Pancreas (tissue), 10 donors: ENCODE measurements around the gene DACH1. TPM values are rescaled to one million over a fixed set of nuclear protein-coding genes. Genes with fewer than 3 reads are reported as not detected.

Source experiments
- ATAC-seq, 4 donors: fragments of 200-7000 bp; cut with Tn5 transposase; one replicate each; pipeline versions ENCODE4 v1.8.0 to v1.9.1; 2020; ENCODE audit warnings: mild to moderate bottlenecking in 4 of 4, moderate library complexity in 4 of 4
- DNase-seq, 6 donors: peaks; one replicate each; pipeline ENCODE4 v3.0.0-alpha.2; 2020
- FAIRE-seq: peaks from 2 replicates; lab custom pipeline; 2012; peaks lifted over from hg19 to GRCh38; lab: Jason Lieb, UNC
- H3K27ac ChIP-seq, 4 donors: fragments of 200-600 bp; sonication (generic); 1 replicate in 3 of 4; 2 replicates in 1 of 4; pipeline versions ENCODE4 v1.5.0 to v1.8.0; 2020
- H3K27me3 ChIP-seq, 4 donors: fragments of 200-600 bp; one replicate each; pipeline ENCODE4 v1.8.0; 2021
- H3K36me3 ChIP-seq, 3 donors: fragments of 200-600 bp; sonication (generic) in 1 of 3; one replicate each; pipeline versions ENCODE4 v1.5.0 to v1.8.0; 2020 to 2021
- H3K4me1 ChIP-seq, 3 donors: fragments of 200-600 bp; one replicate each; pipeline ENCODE4 v1.8.0; 2021
- H3K4me3 ChIP-seq, 4 donors: fragments of 200-600 bp; sonication (generic) in 2 of 4; one replicate each; pipeline versions ENCODE4 v1.5.0 to v1.8.0; 2020 to 2021
- H3K9me3 ChIP-seq, 4 donors: fragments of 200-600 bp; one replicate each; pipeline ENCODE4 v1.8.0; 2021
- WGBS, 2 donors: extraction: QIAGEN DNeasy Blood & Tissue Kit; methylation state at CpG; one replicate each; pipeline ENCODE4 v1.1.7; 2013; 5-methylcytosine and 5-hydroxymethylcytosine counted together
- intact Hi-C, 3 donors: fragments of 100-400 bp; cut with DNase I; formaldehyde crosslinking; loops; one replicate each; pipeline versions ENCODE4 v1.11.1 to v1.14.2; 2022
- polyA plus RNA-seq, 2 donors: library from polyadenylated mRNA; stranded (reverse); fragments of 200-250 nt; gene quantifications; one replicate each; pipeline ENCODE4 v1.2.3, GENCODE V29; 2013
- total RNA-seq, 6 donors: library from RNA; stranded (reverse); fragmentation: NEBNext Ultra II Directional in 4 of 6; extraction: Animal tissue kit (Norgen Biotek cat#: 25700) in 4 of 6; gene quantifications; one replicate each; pipeline versions ENCODE4 v1.2.1 to v1.2.4, GENCODE V29; 2021 to 2023
- TF ChIP-seq, protein P1 (sequence below), 4 donors: fragments of 200-600 bp; sonication (generic) in 3 of 4; IDR thresholded peaks; one replicate each; pipeline versions ENCODE4 v1.5.0 to v1.8.0; 2021; ENCODE audit warnings: antibody characterized with exemption in 4 of 4
- donor health status: healthy with polysubstance abuse.
- donor health status: DM: no; HTN: no; CAD: no; lungs with moderate emphysema.
- donor health status: DM: no; HTN: no; CAD: no.
- donor health status: control.
- donor health status: control.
- donor health status: Bipolar disorder and iron deficiency.
- donor health status: DM: yes; HTN: yes; CAD: no.
- donor health status: DM: no; HTN: no; CAD: no.
- donor health status: DM: no; HTN: no; CAD: no.
- donor health status: DM: yes; HTN: yes; CAD: no.

Gene DACH1
- total and polyA plus RNA-seq, 8 donors: 0.73 to 5.5 (median 1.7) TPM

GRCh38 chr13:71801165-71801760 lies 65.7 kb downstream of the DACH1 start:
- 88 to 89% methylated on average over 3 of the region's 3 CpGs for WGBS, 2 donors
- H3K9me3 ChIP-seq: no peaks in the 10 kb centered on the region
- H3K4me3 ChIP-seq: no peak overlapping the region
- no peak for FAIRE-seq
- DNase-seq: no peak
- ATAC-seq: no peak
- intact Hi-C loops: no loop called here
- TF ChIP-seq, protein P1, sequence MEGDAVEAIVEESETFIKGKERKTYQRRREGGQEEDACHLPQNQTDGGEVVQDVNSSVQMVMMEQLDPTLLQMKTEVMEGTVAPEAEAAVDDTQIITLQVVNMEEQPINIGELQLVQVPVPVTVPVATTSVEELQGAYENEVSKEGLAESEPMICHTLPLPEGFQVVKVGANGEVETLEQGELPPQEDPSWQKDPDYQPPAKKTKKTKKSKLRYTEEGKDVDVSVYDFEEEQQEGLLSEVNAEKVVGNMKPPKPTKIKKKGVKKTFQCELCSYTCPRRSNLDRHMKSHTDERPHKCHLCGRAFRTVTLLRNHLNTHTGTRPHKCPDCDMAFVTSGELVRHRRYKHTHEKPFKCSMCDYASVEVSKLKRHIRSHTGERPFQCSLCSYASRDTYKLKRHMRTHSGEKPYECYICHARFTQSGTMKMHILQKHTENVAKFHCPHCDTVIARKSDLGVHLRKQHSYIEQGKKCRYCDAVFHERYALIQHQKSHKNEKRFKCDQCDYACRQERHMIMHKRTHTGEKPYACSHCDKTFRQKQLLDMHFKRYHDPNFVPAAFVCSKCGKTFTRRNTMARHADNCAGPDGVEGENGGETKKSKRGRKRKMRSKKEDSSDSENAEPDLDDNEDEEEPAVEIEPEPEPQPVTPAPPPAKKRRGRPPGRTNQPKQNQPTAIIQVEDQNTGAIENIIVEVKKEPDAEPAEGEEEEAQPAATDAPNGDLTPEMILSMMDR (IDR thresholded peaks at IDR 0.05): no peak
- H3K4me1 ChIP-seq: no peaks in the 10 kb centered on the region
- H3K27ac ChIP-seq: no peak overlapping the region
- H3K36me3 ChIP-seq: no peaks in the 10 kb centered on the region
- no peaks in the 10 kb centered on the region for H3K27me3 ChIP-seq

- TF ChIP-seq, protein P1 (IDR thresholded peaks at IDR 0.05): no peak
- no peaks in the 10 kb centered on the region for H3K36me3 ChIP-seq
- FAIRE-seq: no peak
- DNase-seq: no peak
- 86 to 91% methylated on average over 4 of the region's 4 CpGs for WGBS, 2 donors
- H3K9me3 ChIP-seq: no peaks in the 10 kb centered on the region
- intact Hi-C loops: no loop called here
- ATAC-seq: no peak
- no peaks in the 10 kb centered on the region for H3K27me3 ChIP-seq
- H3K4me3 ChIP-seq: no peak overlapping the region
- H3K4me1 ChIP-seq: no peaks in the 10 kb centered on the region
- H3K27ac ChIP-seq: no peak overlapping the region
Measured at GRCh38 chr13:71799324-71799723, 67.7 kb downstream of the DACH1 start.

DNA sequence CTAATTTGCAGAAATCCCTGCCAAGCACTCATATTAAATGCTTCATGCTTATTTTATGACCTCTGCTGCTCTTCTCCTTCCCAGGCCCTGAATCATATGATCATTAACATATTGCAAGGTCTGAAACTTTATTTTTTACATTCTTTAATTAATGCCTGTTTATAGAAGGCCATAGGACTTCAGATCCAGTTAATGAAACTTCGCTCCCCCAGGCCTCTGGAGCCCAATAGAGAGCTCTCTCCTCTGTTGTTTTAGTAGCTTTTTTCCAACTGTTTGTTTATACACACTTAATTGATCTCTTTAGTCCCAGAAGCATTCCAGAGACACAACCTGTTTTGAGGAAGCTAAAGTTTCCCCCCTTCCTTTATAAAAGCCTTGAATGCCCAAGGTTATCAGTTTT lies 68.3 kb downstream of the DACH1 start:
- 93 to 94% methylated on average over 1 of the region's 1 CpG for WGBS, 2 donors
- DNase-seq (no peak), ATAC-seq (no peak), FAIRE-seq (no peak)
- no peak overlapping the region for H3K27ac ChIP-seq
- H3K4me3 ChIP-seq: no peak overlapping the region
- H3K4me1 ChIP-seq: no peaks in the 10 kb centered on the region
- intact Hi-C loops: no loop called here
- H3K36me3 ChIP-seq: no peaks in the 10 kb centered on the region
- TF ChIP-seq, protein P1 (IDR thresholded peaks at IDR 0.05): no peak
- H3K27me3 ChIP-seq: no peaks in the 10 kb centered on the region
- H3K9me3 ChIP-seq: no peaks in the 10 kb centered on the region

- H3K36me3 ChIP-seq: no peaks in the 10 kb centered on the region
- no peak overlapping the region for H3K27ac ChIP-seq
- intact Hi-C loops: no loop called here
- H3K4me1 ChIP-seq: no peaks in the 10 kb centered on the region
- 68 to 69% methylated on average over 5 of the region's 5 CpGs for WGBS, 2 donors
- ATAC-seq (peak in 2 of 4 donors; percentile 47 to 57), FAIRE-seq (no peak), DNase-seq (no peak)
- no peaks in the 10 kb centered on the region for H3K27me3 ChIP-seq
- no peak overlapping the region for H3K4me3 ChIP-seq
- no peaks in the 10 kb centered on the region for H3K9me3 ChIP-seq
- TF ChIP-seq, protein P1 (IDR thresholded peaks at IDR 0.05): no peak
Measured at GRCh38 chr13:71797517-71797916, 69.5 kb downstream of the DACH1 start.

GRCh38 chr13:71789693-71790329 lies 77.2 kb downstream of the DACH1 start:
- no peak for DNase-seq
- Histone ChIP-seq H3K36me3 (no peaks in the 10 kb centered on the region), H3K4me3 (no peak overlapping the region), H3K27ac (no peak overlapping the region), H3K27me3 (no peaks in the 10 kb centered on the region), H3K4me1 (peaks cover 0 to 9% (median 0%) of the 10 kb centered on the region in 3 donors), H3K9me3 (no peaks in the 10 kb centered on the region)
- intact Hi-C loops: no loop called here
- FAIRE-seq: no peak
- TF ChIP-seq, protein P1 (IDR thresholded peaks at IDR 0.05): no peak
- 30 to 39% methylated on average over 5 of the region's 5 CpGs for WGBS, 2 donors
- peak in 1 of 4 donors; percentile 19 for ATAC-seq
